GM12878 (cell line): Measurements from ENCODE around the gene GPR152. TPM values are rescaled to one million over a fixed set of nuclear protein-coding genes. Genes with fewer than 3 reads are reported as not detected.

ENCODE experiments used
- ATAC-seq: fragments of 200-7000 bp; cut with Tn5 transposase; 3 replicates; pipeline ENCODE4 v1.9.1; 2020; ENCODE audit warnings: mild to moderate bottlenecking, moderate library complexity
- BruUV-seq: library from RNA; stranded (reverse); fragments of 400-500 nt; replicated peaks from 2 replicates; lab custom pipeline; 2021; lab: Mats Ljungman, UMichigan
- CTCF ChIA-PET: fragments of 300-600 bp; sonication (Branson Sonifier 250); formaldehyde crosslinking; extraction: SDS; loops from one replicate; lab custom pipeline; 2021; ENCODE audit warnings: inconsistent platforms; lab: Yijun Ruan, JAX
- POLR2A ChIA-PET: fragments of 350-600 bp; formaldehyde crosslinking; extraction: SDS; loops from one replicate; lab custom pipeline; 2021; ENCODE audit warnings: inconsistent platforms; lab: Charles Lee
- RAD21 ChIA-PET: fragments of 300-600 bp; sonication (Branson Sonifier 250); formaldehyde crosslinking; loops from one replicate; lab custom pipeline; 2023; ENCODE audit warnings: antibody characterized with exemption; ENCODE audit not compliant: unreplicated experiment; lab: Charles Lee
- SMC1A ChIA-PET: fragments of 300-600 bp; sonication (Branson Sonifier 250); formaldehyde crosslinking; loops from one replicate; lab custom pipeline; 2023; ENCODE audit not compliant: unreplicated experiment, uncharacterized antibody; lab: Charles Lee
- DNase-seq: peaks from one replicate; pipeline ENCODE4 v3.0.0-alpha.2; 2011; ENCODE audit warnings: low read depth, low spot score
- FAIRE-seq: peaks from 3 replicates; lab custom pipeline; 2011; peaks lifted over from hg19 to GRCh38; lab: Jason Lieb, UNC
- H2AFZ ChIP-seq: 2 replicates; pipeline ENCODE4 v1.6.0; 2011; ENCODE audit warnings: low read depth, low read length, control low read depth; ENCODE audit not compliant: control insufficient read depth
- H3K27ac ChIP-seq: 2 replicates; pipeline ENCODE4 v1.5.1; 2011; ENCODE audit warnings: control low read depth; ENCODE audit not compliant: control insufficient read depth, insufficient read depth
- H3K27me3 ChIP-seq, 2 experiments: replicated peaks in 1 of 2; 2 replicates each; pipeline versions ENCODE4 v1.6.0 to v1.6.1; 2011; ENCODE audit warnings: low read length in 1 of 2; ENCODE audit not compliant: control insufficient read depth in 2 of 2, insufficient read depth in 2 of 2
- H3K36me3 ChIP-seq, 2 experiments: 2 replicates each; pipeline ENCODE4 v1.5.1; 2011; ENCODE audit warnings: low read length in 1 of 2; ENCODE audit not compliant: control insufficient read depth in 2 of 2, insufficient read depth in 2 of 2
- H3K4me1 ChIP-seq: 2 replicates; pipeline ENCODE4 v1.6.1; 2011; ENCODE audit warnings: mild to moderate bottlenecking, low read length, moderate library complexity, mixed read lengths; ENCODE audit not compliant: control insufficient read depth, insufficient read depth
- H3K4me2 ChIP-seq: 2 replicates; pipeline ENCODE4 v1.6.0; 2011; ENCODE audit warnings: control low read depth; ENCODE audit not compliant: control insufficient read depth, insufficient read depth
- H3K4me3 ChIP-seq: fragments of 200-600 bp; sonication (generic); 2 replicates; pipeline ENCODE4 v1.5.1; 2016
- H3K79me2 ChIP-seq: 2 replicates; pipeline ENCODE4 v1.6.0; 2011; ENCODE audit warnings: low read length; ENCODE audit not compliant: control insufficient read depth, insufficient read depth
- H3K9ac ChIP-seq: 2 replicates; pipeline ENCODE4 v1.8.0; 2011; ENCODE audit warnings: low read length, control low read depth, mixed read lengths; ENCODE audit not compliant: control insufficient read depth, insufficient read depth
- H3K9me3 ChIP-seq: replicated peaks from 3 replicates; pipeline ENCODE4 v1.5.1; 2011; ENCODE audit warnings: mild to moderate bottlenecking, low read length; ENCODE audit not compliant: control insufficient read depth, insufficient read depth
- H4K20me1 ChIP-seq: 2 replicates; pipeline ENCODE4 v1.6.0; 2011; ENCODE audit not compliant: control insufficient read depth, insufficient read depth
- HCFC1 ChIP-seq: fragments of 150-350 bp; IDR thresholded peaks from 2 replicates; pipeline ENCODE4 v1.6.1; 2014; ENCODE audit warnings: low read length
- MEF2A ChIP-seq: IDR thresholded peaks from 2 replicates; pipeline ENCODE4 v1.6.1; 2011; ENCODE audit warnings: low read depth, mild to moderate bottlenecking, low read length, moderate library complexity; ENCODE audit not compliant: insufficient read depth
- MTA2 ChIP-seq: fragments of 450-650 bp; IDR thresholded peaks from 2 replicates; pipeline ENCODE4 v1.6.1; 2016; ENCODE audit warnings: low read depth, mild to moderate bottlenecking, moderate library complexity
- NBN ChIP-seq: fragments of 450-650 bp; IDR thresholded peaks from 2 replicates; pipeline ENCODE4 v1.6.1; 2016
- NRF1 ChIP-seq: conservative IDR thresholded peaks from 2 replicates; pipeline ENCODE4 v1.6.1; 2011; ENCODE audit warnings: mild to moderate bottlenecking, low read depth, low read length, improper control_type of control experiment
- POLR2A ChIP-seq: IDR thresholded peaks from 2 replicates; pipeline ENCODE4 v1.6.1; 2011; ENCODE audit warnings: low read depth, mild to moderate bottlenecking, low read length
- RUNX3 ChIP-seq: IDR thresholded peaks from 2 replicates; pipeline ENCODE4 v1.6.1; 2012; ENCODE audit warnings: low read length, inconsistent platforms
- WGBS: methylation state at CpG from one replicate; pipeline ENCODE4 v1.1.6; 2016; ENCODE audit warnings: low lambda C conversion rate; ENCODE audit not compliant: insufficient replicate concordance, insufficient coverage; ENCODE audit errors: missing lambda C conversion rate; 5-methylcytosine and 5-hydroxymethylcytosine counted together
- in situ Hi-C: fragments of 300-500 bp; cut with MboI; formaldehyde crosslinking; loops from 9 replicates; pipeline ENCODE4 v1.14.3; 2018; ENCODE audit warnings: mixed read lengths
- intact Hi-C: fragments of 100-400 bp; cut with micrococcal nuclease; formaldehyde crosslinking; loops from one replicate; pipeline ENCODE4 v1.14.2; 2022; ENCODE audit not compliant: unreplicated experiment
- polyA plus RNA-seq, 11 experiments: library from polyadenylated mRNA; depleted of rRNA in 4 of 11; unstranded in 6 of 11; stranded (reverse) in 5 of 11; fragments of >200 nt; fragmentation: Nextera tagmentation in 4 of 11; fragmentation: Illumina TruSeq in 1 of 11; extraction: Ambion mirVana in 4 of 11; extraction: Trizol in 1 of 11; gene quantifications; 1 replicate in 1 of 11; 2 replicates in 10 of 11; pipeline versions ENCODE4 v1.2.1 to v1.2.3, GENCODE V29; 2011 to 2016; ENCODE audit warnings: inconsistent platforms in 2 of 11, missing spikeins in 2 of 11, low read depth in 1 of 11
- total RNA-seq, 4 experiments: library from RNA; depleted of rRNA in 3 of 4; stranded (reverse); fragments of >200 nt in 3 of 4; fragmentation: Illumina TruSeq in 1 of 4; extraction: Trizol in 1 of 4; gene quantifications; 2 replicates each; pipeline versions ENCODE4 v1.2.1 to v1.2.3, GENCODE V29; 2013 to 2021

The GPR152 gene
- total and polyA plus RNA-seq, 10 of the 15 experiments (the other 5 are each of a cell fraction or from before 2014, with no cell fraction given) = not detected

GRCh38 chr11:67492069-67492727 lies 39.7 kb upstream of the GPR152 start:
- H4K20me1 ChIP-seq = no peaks in the 10 kb centered on the region; the same call in 1 of the 2 replicates
- peaks cover 3% of the 10 kb centered on the region for H3K79me2 ChIP-seq
- POLR2A ChIA-PET = no interaction called here
- no peak overlapping the region for H3K4me2 ChIP-seq
- no peak for FAIRE-seq
- no peak for TF ChIP-seq NBN
- no peak for TF ChIP-seq HCFC1
- TF ChIP-seq MTA2 = no peak
- no peak for TF ChIP-seq MEF2A
- TF ChIP-seq POLR2A = peak; percentile 40; the same call in 1 of the 2 replicates
- no peak for TF ChIP-seq NRF1
- no peak for TF ChIP-seq RUNX3
- CTCF ChIA-PET = interaction anchor here (1.2 kb wide), 1 partner anchor 13 kb away, joined by 5 read pairs; the partner anchor contains the start of gene PITPNM1
- H3K4me3 ChIP-seq = no peak overlapping the region
- DNase-seq = no peak
- SMC1A ChIA-PET = no interaction called here
- WGBS = 76% methylated on average over 19 of the region's 19 CpGs
- no peak overlapping the region for H2AFZ ChIP-seq
- RAD21 ChIA-PET = interaction anchor here (0.8 kb wide), 1 partner anchor 91 kb away, joined by 4 read pairs; no protein-coding TSS in a partner anchor
- H3K27me3 ChIP-seq = no peaks in the 10 kb centered on the region
- ATAC-seq = no peak
- intact Hi-C loops = no loop called here
- BruUV-seq = no TSS peak
- in situ Hi-C loops = no loop called here
- H3K9me3 ChIP-seq = no peaks in the 10 kb centered on the region
- peaks cover 10% of the 10 kb centered on the region for H3K4me1 ChIP-seq
- H3K9ac ChIP-seq = no peak overlapping the region
- H3K36me3 ChIP-seq = peaks cover 4 to 30% of the 10 kb centered on the region in 2 experiments; a peak in 3 of 4 replicates
- no peak overlapping the region for H3K27ac ChIP-seq
